GM18519 (cell line): Measurements from ENCODE around the gene UBE2V1.

Source experiments
- ATAC-seq: cut with Tn5 transposase; IDR thresholded peaks from one replicate; pipeline ENCODE4 v1.9.1; 2021; ENCODE audit warnings: mild to moderate bottlenecking, moderate library complexity; ENCODE audit not compliant: unreplicated experiment, low FRiP score

The UBE2V1 gene

DNA sequence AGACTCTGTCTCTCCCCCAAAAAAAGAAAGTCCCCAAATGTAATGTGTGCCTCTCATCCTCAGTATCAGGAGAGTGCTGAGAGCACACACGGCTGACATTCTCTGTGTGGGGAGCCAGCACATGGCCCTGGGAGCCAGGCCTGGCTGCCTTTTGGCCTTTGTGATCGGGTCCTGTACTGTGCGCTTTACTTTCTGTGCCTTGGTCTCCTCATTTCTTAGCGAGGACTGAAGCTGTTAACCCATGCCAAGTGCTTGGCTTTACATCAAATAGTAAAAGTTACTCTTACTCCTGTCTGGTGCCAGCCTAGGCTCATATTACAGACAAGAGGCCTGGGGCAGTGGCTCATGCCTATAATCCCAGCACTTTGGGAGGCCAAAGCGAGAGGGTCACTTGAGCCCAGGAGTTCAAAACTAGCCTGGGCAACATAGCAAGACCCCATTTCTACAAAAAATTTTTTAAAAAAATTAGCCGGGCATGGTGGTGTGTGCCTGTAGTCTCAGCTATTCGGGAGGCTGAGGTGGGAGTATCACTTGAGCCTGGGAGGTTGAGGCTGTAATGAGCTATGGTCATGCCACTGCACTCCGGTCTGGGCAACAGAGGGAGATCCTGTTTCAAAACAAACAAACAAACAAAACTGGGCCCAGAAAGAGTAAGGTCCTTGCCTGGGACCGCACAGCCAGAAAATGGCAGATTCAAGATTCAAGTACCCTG, 79.8 kb downstream of the UBE2V1 start:
- ATAC-seq = no peak
